HEK293 (cell line): Measurements from ENCODE around the gene MSH6.

Experiments
- CTCF ChIA-PET: fragments of 350-600 bp; formaldehyde crosslinking; extraction: SDS; loops from one replicate; lab custom pipeline; 2021; ENCODE audit warnings: antibody characterized with exemption; lab: Yijun Ruan, JAX
- POLR2A ChIA-PET: fragments of 300-600 bp; formaldehyde crosslinking; extraction: SDS; loops from one replicate; lab custom pipeline; 2020; ENCODE audit warnings: antibody characterized with exemption, inconsistent platforms; lab: Yijun Ruan, JAX
- H3K27ac ChIP-seq: fragments of 200-500 bp; sonication (Bioruptor generic); 2 replicates; pipeline ENCODE4 v1.5.1; 2014; ENCODE audit warnings: low read depth, low read length, control low read depth, inconsistent platforms; ENCODE audit errors: extremely low read depth
- H3K36me3 ChIP-seq, 2 experiments: fragments of 200-500 bp in 1 of 2; sonication (Bioruptor generic) in 1 of 2; 1 replicate in 1 of 2; 2 replicates in 1 of 2; pipeline ENCODE4 v1.5.1; 2014 to 2017; ENCODE audit warnings: inconsistent platforms in 2 of 2, low read length in 2 of 2; ENCODE audit not compliant: control insufficient read depth in 2 of 2, insufficient read depth in 1 of 2
- H3K4me1 ChIP-seq: fragments of 200-500 bp; sonication (Bioruptor generic); 2 replicates; pipeline ENCODE4 v1.5.1; 2014; ENCODE audit warnings: mild to moderate bottlenecking, low read length, inconsistent platforms; ENCODE audit not compliant: control insufficient read depth, insufficient read depth
- H3K4me3 ChIP-seq: 2 replicates; pipeline ENCODE4 v1.5.1; 2011; ENCODE audit warnings: low read depth, mild to moderate bottlenecking, control low read depth, low read length, moderate library complexity
- H3K9me3 ChIP-seq: fragments of 200-500 bp; sonication (Bioruptor generic); 2 replicates; pipeline ENCODE4 v1.5.1; 2014; ENCODE audit warnings: low read depth, low read length, inconsistent platforms; ENCODE audit not compliant: control insufficient read depth, insufficient read depth
- GLIS1 ChIP-seq: fragments of 450-650 bp; formaldehyde crosslinking; IDR thresholded peaks from 2 replicates; pipeline ENCODE4 v1.5.1; 2016; ENCODE audit warnings: missing biosample characterization, missing genetic modification characterization
- KLF10 ChIP-seq: fragments of 450-650 bp; IDR thresholded peaks from 2 replicates; pipeline ENCODE4 v1.5.1; 2018; ENCODE audit warnings: missing biosample characterization, mild to moderate bottlenecking, missing genetic modification characterization
- MEIS1 ChIP-seq: sonication (generic); formaldehyde crosslinking; IDR thresholded peaks from 2 replicates; pipeline ENCODE4 v1.8.1; 2022; ENCODE audit warnings: missing genetic modification reagents, mild to moderate bottlenecking, borderline replicate concordance
- PRDM1 ChIP-seq: fragments of 450-650 bp; formaldehyde crosslinking; IDR thresholded peaks from 2 replicates; pipeline ENCODE4; 2016; ENCODE audit warnings: missing biosample characterization, missing genetic modification characterization
- WT1 ChIP-seq: fragments of 450-650 bp; formaldehyde crosslinking; IDR thresholded peaks from 2 replicates; pipeline ENCODE4 v1.5.1; 2016; ENCODE audit warnings: missing biosample characterization, missing genetic modification characterization
- ZFP41 ChIP-seq: fragments of 450-650 bp; formaldehyde crosslinking; IDR thresholded peaks from 2 replicates; pipeline ENCODE4 v1.5.1; 2016; ENCODE audit warnings: missing biosample characterization, missing genetic modification characterization, borderline replicate concordance
- ZFP69B ChIP-seq: fragments of 450-650 bp; formaldehyde crosslinking; IDR thresholded peaks from 2 replicates; pipeline ENCODE4 v1.5.1; 2016; ENCODE audit warnings: missing biosample characterization, missing genetic modification characterization
- ZNF10 ChIP-seq: fragments of 450-650 bp; formaldehyde crosslinking; IDR thresholded peaks from 2 replicates; pipeline ENCODE4 v1.5.1; 2017; ENCODE audit warnings: missing biosample characterization, missing genetic modification characterization
- ZNF175 ChIP-seq: fragments of 450-650 bp; formaldehyde crosslinking; IDR thresholded peaks from 2 replicates; pipeline ENCODE4 v1.5.1; 2016; ENCODE audit warnings: missing biosample characterization, missing genetic modification characterization
- ZNF19 ChIP-seq: fragments of 450-650 bp; formaldehyde crosslinking; IDR thresholded peaks from 2 replicates; pipeline ENCODE4; 2016; ENCODE audit warnings: missing biosample characterization, missing genetic modification characterization, low read depth
- ZNF202 ChIP-seq: fragments of 450-650 bp; formaldehyde crosslinking; IDR thresholded peaks from 2 replicates; pipeline ENCODE4 v1.5.1; 2016; ENCODE audit warnings: missing biosample characterization, missing genetic modification characterization, borderline replicate concordance
- ZNF248 ChIP-seq: fragments of 450-650 bp; formaldehyde crosslinking; IDR thresholded peaks from 2 replicates; pipeline ENCODE4 v1.5.1; 2017; ENCODE audit warnings: missing biosample characterization, missing genetic modification characterization
- ZNF292 ChIP-seq: fragments of 450-650 bp; formaldehyde crosslinking; IDR thresholded peaks from 2 replicates; pipeline ENCODE4 v1.5.1; 2016; ENCODE audit warnings: low read depth, missing biosample characterization, missing genetic modification characterization, borderline replicate concordance
- ZNF324 ChIP-seq: fragments of 450-650 bp; formaldehyde crosslinking; IDR thresholded peaks from 2 replicates; pipeline ENCODE4 v1.5.1; 2016; ENCODE audit warnings: missing biosample characterization, missing genetic modification characterization
- ZNF354C ChIP-seq: fragments of 450-650 bp; formaldehyde crosslinking; IDR thresholded peaks from 2 replicates; pipeline ENCODE4 v1.5.1; 2016; ENCODE audit warnings: missing biosample characterization, missing genetic modification characterization, low read depth, borderline replicate concordance
- ZNF366 ChIP-seq: fragments of 450-650 bp; formaldehyde crosslinking; conservative IDR thresholded peaks from 2 replicates; pipeline ENCODE4 v1.5.1; 2016; ENCODE audit warnings: missing biosample characterization, missing genetic modification characterization
- ZNF548 ChIP-seq: fragments of 450-650 bp; formaldehyde crosslinking; IDR thresholded peaks from 2 replicates; pipeline ENCODE4 v1.5.1; 2016; ENCODE audit warnings: missing biosample characterization, missing genetic modification characterization
- ZNF571 ChIP-seq: fragments of 450-650 bp; formaldehyde crosslinking; IDR thresholded peaks from 2 replicates; pipeline ENCODE4 v1.5.0; 2017; ENCODE audit warnings: missing biosample characterization, missing genetic modification characterization
- ZSCAN30 ChIP-seq: fragments of 450-650 bp; IDR thresholded peaks from 2 replicates; pipeline ENCODE4 v1.5.1; 2018; ENCODE audit warnings: missing biosample characterization, mild to moderate bottlenecking, missing genetic modification characterization, moderate library complexity
- ZXDB ChIP-seq: fragments of 450-650 bp; formaldehyde crosslinking; IDR thresholded peaks from 2 replicates; pipeline ENCODE4 v1.5.1; 2016; ENCODE audit warnings: missing biosample characterization, missing genetic modification characterization
- TF ChIP-seq, protein P1 (sequence below): fragments of 450-650 bp; formaldehyde crosslinking; IDR thresholded peaks from 2 replicates; pipeline ENCODE4 v1.5.1; 2016; ENCODE audit warnings: missing biosample characterization, missing genetic modification characterization
- TF ChIP-seq, protein P2 (sequence below): fragments of 450-650 bp; formaldehyde crosslinking; IDR thresholded peaks from 2 replicates; pipeline ENCODE4 v1.5.1; 2016; ENCODE audit warnings: missing biosample characterization, missing genetic modification characterization
- TF ChIP-seq, protein P3 (sequence below): fragments of 450-650 bp; formaldehyde crosslinking; IDR thresholded peaks from 2 replicates; pipeline ENCODE4 v1.5.0; 2017; ENCODE audit warnings: missing biosample characterization, missing genetic modification characterization, borderline replicate concordance

Gene MSH6

DNA sequence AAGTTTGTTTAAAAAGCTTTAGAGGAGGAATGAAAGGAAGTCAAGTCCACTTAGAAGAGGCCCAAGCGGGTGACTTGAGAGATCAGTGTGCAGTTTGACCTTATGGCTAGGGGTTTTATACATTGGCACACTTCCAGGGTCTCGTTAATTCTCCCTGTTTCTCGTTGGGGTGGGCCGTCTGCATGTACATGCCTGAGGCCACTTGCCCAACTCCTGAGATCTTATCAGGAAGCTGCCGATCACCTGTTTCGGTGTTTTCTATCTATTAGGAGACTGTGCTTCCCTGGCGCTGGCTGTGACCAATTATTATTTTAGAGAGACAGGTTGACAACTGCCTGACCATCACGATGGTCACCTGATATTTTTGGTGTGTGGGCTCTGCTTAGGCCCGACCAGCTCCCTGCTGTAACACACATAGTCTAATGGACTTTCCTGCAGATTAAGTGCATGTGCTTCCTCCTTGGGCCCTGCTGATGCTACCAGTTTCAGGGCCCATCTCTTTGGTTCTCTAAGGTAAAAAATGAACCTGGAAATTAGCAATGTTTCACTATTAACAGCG, 31.0 kb upstream of the MSH6 start:
- TF ChIP-seq ZNF10 (tag by site-specific recombination) (0 out of 2 replicates have a peak, but pooled peaks have one; percentile 29), GLIS1 (tag by site-specific recombination) (no peak)
- TF ChIP-seq, protein P1, sequence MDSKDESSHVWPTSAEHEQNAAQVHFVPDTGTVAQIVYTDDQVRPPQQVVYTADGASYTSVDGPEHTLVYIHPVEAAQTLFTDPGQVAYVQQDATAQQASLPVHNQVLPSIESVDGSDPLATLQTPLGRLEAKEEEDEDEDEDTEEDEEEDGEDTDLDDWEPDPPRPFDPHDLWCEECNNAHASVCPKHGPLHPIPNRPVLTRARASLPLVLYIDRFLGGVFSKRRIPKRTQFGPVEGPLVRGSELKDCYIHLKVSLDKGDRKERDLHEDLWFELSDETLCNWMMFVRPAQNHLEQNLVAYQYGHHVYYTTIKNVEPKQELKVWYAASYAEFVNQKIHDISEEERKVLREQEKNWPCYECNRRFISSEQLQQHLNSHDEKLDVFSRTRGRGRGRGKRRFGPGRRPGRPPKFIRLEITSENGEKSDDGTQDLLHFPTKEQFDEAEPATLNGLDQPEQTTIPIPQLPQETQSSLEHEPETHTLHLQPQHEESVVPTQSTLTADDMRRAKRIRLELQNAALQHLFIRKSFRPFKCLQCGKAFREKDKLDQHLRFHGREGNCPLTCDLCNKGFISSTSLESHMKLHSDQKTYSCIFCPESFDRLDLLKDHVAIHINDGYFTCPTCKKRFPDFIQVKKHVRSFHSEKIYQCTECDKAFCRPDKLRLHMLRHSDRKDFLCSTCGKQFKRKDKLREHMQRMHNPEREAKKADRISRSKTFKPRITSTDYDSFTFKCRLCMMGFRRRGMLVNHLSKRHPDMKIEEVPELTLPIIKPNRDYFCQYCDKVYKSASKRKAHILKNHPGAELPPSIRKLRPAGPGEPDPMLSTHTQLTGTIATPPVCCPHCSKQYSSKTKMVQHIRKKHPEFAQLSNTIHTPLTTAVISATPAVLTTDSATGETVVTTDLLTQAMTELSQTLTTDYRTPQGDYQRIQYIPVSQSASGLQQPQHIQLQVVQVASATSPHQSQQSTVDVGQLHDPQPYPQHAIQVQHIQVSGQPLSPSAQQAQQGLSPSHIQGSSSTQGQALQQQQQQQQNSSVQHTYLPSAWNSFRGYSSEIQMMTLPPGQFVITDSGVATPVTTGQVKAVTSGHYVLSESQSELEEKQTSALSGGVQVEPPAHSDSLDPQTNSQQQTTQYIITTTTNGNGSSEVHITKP (tag by site-specific recombination): 0 out of 2 replicates have a peak, but pooled peaks have one; percentile 14
- no peaks in the 10 kb centered on the region for H3K9me3 ChIP-seq
- peaks cover 16% of the 10 kb centered on the region for H3K4me1 ChIP-seq
- H3K27ac ChIP-seq: peak overlapping the region; percentile 25; the same call in 1 of the 2 replicates
- no peak overlapping the region for H3K4me3 ChIP-seq
- ChIA-PET POLR2A (no interaction called here), CTCF (interaction anchor here (0.6 to 2.2 kb wide), 5 partner anchors 9 to 314 kb away, joined by 3 to 7 read pairs (median 4); no protein-coding TSS in a partner anchor)
- no peaks in the 10 kb centered on the region for H3K36me3 ChIP-seq

DNA sequence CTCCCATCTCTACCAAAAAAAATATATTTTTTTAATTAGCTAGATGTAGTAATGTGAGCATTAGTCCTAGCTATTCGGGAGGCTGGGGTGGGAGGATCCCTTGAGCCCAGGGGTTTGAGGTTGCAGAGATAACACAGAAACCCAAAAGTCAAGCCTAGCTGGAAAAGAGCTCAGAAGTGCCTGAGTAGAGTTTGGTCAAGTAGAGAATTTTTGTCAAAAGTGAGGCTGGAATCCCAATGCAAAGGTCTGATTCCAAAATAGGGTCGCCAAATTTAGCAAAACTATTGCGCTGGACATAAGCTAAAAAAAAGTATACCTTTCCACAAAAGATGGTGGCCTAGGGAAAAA, 15.5 kb upstream of the MSH6 start:
- TF ChIP-seq, protein P2, sequence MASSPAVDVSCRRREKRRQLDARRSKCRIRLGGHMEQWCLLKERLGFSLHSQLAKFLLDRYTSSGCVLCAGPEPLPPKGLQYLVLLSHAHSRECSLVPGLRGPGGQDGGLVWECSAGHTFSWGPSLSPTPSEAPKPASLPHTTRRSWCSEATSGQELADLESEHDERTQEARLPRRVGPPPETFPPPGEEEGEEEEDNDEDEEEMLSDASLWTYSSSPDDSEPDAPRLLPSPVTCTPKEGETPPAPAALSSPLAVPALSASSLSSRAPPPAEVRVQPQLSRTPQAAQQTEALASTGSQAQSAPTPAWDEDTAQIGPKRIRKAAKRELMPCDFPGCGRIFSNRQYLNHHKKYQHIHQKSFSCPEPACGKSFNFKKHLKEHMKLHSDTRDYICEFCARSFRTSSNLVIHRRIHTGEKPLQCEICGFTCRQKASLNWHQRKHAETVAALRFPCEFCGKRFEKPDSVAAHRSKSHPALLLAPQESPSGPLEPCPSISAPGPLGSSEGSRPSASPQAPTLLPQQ (tag by site-specific recombination): no peak
- no peak for TF ChIP-seq ZNF366 (tag by site-specific recombination)
- no peak for TF ChIP-seq ZFP69B (tag by site-specific recombination)
- no peak for TF ChIP-seq KLF10 (tag by site-specific recombination)
- no peak for TF ChIP-seq ZNF548 (tag by site-specific recombination)
- TF ChIP-seq ZNF292 (tag by site-specific recombination): no peak
- TF ChIP-seq ZNF248 (tag by site-specific recombination): no peak
- no peak for TF ChIP-seq ZSCAN30 (tag by site-specific recombination)
- TF ChIP-seq PRDM1 (tag by site-specific recombination): no peak
- no peak for TF ChIP-seq ZNF19 (tag by site-specific recombination)
- TF ChIP-seq, protein P3, sequence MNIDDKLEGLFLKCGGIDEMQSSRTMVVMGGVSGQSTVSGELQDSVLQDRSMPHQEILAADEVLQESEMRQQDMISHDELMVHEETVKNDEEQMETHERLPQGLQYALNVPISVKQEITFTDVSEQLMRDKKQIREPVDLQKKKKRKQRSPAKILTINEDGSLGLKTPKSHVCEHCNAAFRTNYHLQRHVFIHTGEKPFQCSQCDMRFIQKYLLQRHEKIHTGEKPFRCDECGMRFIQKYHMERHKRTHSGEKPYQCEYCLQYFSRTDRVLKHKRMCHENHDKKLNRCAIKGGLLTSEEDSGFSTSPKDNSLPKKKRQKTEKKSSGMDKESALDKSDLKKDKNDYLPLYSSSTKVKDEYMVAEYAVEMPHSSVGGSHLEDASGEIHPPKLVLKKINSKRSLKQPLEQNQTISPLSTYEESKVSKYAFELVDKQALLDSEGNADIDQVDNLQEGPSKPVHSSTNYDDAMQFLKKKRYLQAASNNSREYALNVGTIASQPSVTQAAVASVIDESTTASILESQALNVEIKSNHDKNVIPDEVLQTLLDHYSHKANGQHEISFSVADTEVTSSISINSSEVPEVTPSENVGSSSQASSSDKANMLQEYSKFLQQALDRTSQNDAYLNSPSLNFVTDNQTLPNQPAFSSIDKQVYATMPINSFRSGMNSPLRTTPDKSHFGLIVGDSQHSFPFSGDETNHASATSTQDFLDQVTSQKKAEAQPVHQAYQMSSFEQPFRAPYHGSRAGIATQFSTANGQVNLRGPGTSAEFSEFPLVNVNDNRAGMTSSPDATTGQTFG (tag by site-specific recombination): no peak
- TF ChIP-seq ZNF324 (tag by site-specific recombination): no peak
- no peak for TF ChIP-seq ZNF571 (tag by site-specific recombination)
- no peak for TF ChIP-seq MEIS1
- no peak for TF ChIP-seq ZFP41 (tag by site-specific recombination)
- TF ChIP-seq ZNF202 (tag by site-specific recombination): no peak
- no peak for TF ChIP-seq ZNF354C (tag by site-specific recombination)
- TF ChIP-seq WT1 (tag by site-specific recombination): no peak
- TF ChIP-seq ZNF175 (tag by site-specific recombination): no peak
- TF ChIP-seq ZXDB: no peak
- CTCF ChIA-PET: interaction anchor here (0.6 to 3.3 kb wide), 55 partner anchors 8 to 1099 kb away, joined by 3 to 72 read pairs (median 4); partner anchors contain the start of gene MSH6
- Histone ChIP-seq H3K27ac (no peak overlapping the region), H3K4me3 (no peak overlapping the region), H3K36me3 (no peaks in the 10 kb centered on the region), H3K9me3 (no peaks in the 10 kb centered on the region), H3K4me1 (no peaks in the 10 kb centered on the region; the same call in 1 of the 2 replicates)
- POLR2A ChIA-PET: interaction anchor here (1.0 kb wide), 2 partner anchors 15 to 16 kb away, joined by 3 read pairs; partner anchors contain the start of gene MSH6
